Neural crest cell (in vitro differentiated cells): ENCODE data around the gene SNX30. TPM values are rescaled to one million over a fixed set of nuclear protein-coding genes. Genes with fewer than 3 reads are reported as not detected.

Source experiments
- DNase-seq: peaks from one replicate; pipeline ENCODE4 v3.0.0; 2021; ENCODE audit warnings: low read depth, mixed read lengths, low spot score
- H3K27ac Mint-ChIP-seq: one replicate; pipeline ENCODE4 v1.8.0; 2021; ENCODE audit warnings: mild to moderate bottlenecking, mixed read lengths; ENCODE audit not compliant: unreplicated experiment
- H3K27me3 Mint-ChIP-seq: 2 replicates; pipeline ENCODE4 v1.8.0; 2021; ENCODE audit warnings: low read depth, mild to moderate bottlenecking, mixed read lengths
- H3K36me3 Mint-ChIP-seq: 2 replicates; pipeline ENCODE4 v1.8.0; 2021; ENCODE audit warnings: low read depth, mild to moderate bottlenecking, mixed read lengths
- H3K4me1 Mint-ChIP-seq: 2 replicates; pipeline ENCODE4 v1.8.0; 2021; ENCODE audit warnings: mixed read lengths
- H3K4me3 Mint-ChIP-seq: one replicate; pipeline ENCODE4 v1.8.0; 2021; ENCODE audit warnings: mild to moderate bottlenecking, mixed read lengths
- H3K9me3 Mint-ChIP-seq: 2 replicates; pipeline ENCODE4 v1.8.0; 2021; ENCODE audit warnings: mixed read lengths
- CTCF ChIP-seq: fragments of 200-600 bp; sonication (generic); conservative IDR thresholded peaks from 2 replicates; pipeline ENCODE4 v1.5.0; 2021; ENCODE audit warnings: antibody characterized with exemption, mild to moderate bottlenecking
- total RNA-seq: library from RNA; stranded (reverse); gene quantifications from 2 replicates; pipeline ENCODE4 v1.2.1, GENCODE V29; 2021

The SNX30 gene
- total RNA-seq, 1 donor from 2014 or later, result 14.5 TPM

- peaks cover 4% of the 10 kb centered on the region for H3K4me1 Mint-ChIP-seq
- DNase-seq, result no peak
- H3K9me3 Mint-ChIP-seq, result no peaks in the 10 kb centered on the region
- H3K4me3 Mint-ChIP-seq, result no peak overlapping the region
- no peak for TF ChIP-seq CTCF
- peaks cover 14% of the 10 kb centered on the region for H3K36me3 Mint-ChIP-seq
- H3K27me3 Mint-ChIP-seq, result no peaks in the 10 kb centered on the region
- H3K27ac Mint-ChIP-seq, result no peak overlapping the region
Measured at GRCh38 chr9:112873773-112874405, 123.3 kb downstream of the SNX30 start.

- no peak for DNase-seq
- no peak for TF ChIP-seq CTCF
- no peaks in the 10 kb centered on the region for H3K4me1 Mint-ChIP-seq
- H3K27me3 Mint-ChIP-seq, result no peaks in the 10 kb centered on the region
- no peak overlapping the region for H3K27ac Mint-ChIP-seq
- H3K36me3 Mint-ChIP-seq, result peaks cover 13% of the 10 kb centered on the region
- no peak overlapping the region for H3K4me3 Mint-ChIP-seq
- H3K9me3 Mint-ChIP-seq, result peaks cover 3% of the 10 kb centered on the region
Measured at GRCh38 chr9:112878752-112879151, 128.2 kb downstream of the SNX30 start.

DNA sequence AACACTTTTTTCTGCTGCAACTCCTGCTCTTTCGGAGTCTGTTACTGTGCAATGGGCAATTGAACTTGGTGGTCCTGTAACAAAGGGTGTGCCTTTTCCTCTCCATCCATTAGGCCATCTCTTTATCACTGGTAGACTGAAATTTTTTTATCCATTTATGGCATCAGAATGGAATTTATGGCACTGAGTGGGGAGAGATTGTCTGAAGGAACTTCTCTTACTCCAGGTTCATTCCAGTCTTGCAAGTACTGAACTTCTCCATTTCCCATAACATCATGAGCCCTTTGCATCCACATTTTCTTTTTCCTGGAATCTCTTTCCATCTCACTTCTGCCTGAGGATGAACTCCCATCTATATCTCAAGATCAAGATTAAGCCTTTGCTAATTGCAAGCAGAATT, 130.1 kb downstream of the SNX30 start:
- Mint-ChIP-seq H3K27ac (no peak overlapping the region), H3K4me1 (no peaks in the 10 kb centered on the region), H3K36me3 (peaks cover 13% of the 10 kb centered on the region), H3K4me3 (no peak overlapping the region), H3K27me3 (no peaks in the 10 kb centered on the region), H3K9me3 (peaks cover 3% of the 10 kb centered on the region)
- no peak for TF ChIP-seq CTCF
- DNase-seq, result no peak

DNA sequence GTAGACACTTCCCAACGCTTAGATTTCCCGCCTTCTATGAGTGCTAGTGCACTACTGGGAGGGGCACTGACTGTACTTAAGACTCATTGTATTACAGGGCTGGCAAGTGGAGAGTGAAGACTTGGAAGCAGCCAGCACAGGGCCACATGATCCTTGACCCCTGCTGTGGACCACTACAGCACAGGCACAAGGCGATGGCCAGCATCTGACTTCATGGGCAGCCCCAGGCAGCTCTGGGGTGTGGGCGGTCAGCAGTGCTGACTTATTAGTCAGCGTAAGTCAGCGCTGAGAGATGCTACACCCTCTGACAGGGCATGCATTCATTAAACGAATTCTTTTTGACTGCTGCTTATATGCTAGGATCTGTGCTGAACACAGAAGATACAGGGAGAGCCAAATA, 130.8 kb downstream of the SNX30 start:
- Mint-ChIP-seq H3K27me3 (no peaks in the 10 kb centered on the region), H3K9me3 (peaks cover 3% of the 10 kb centered on the region), H3K36me3 (peaks cover 11% of the 10 kb centered on the region), H3K27ac (no peak overlapping the region), H3K4me1 (no peaks in the 10 kb centered on the region), H3K4me3 (no peak overlapping the region)
- TF ChIP-seq CTCF, result no peak
- no peak for DNase-seq

- no peak for DNase-seq
- no peaks in the 10 kb centered on the region for H3K4me1 Mint-ChIP-seq
- H3K9me3 Mint-ChIP-seq, result peaks cover 3% of the 10 kb centered on the region
- H3K4me3 Mint-ChIP-seq, result no peak overlapping the region
- H3K27me3 Mint-ChIP-seq, result peaks cover 2% of the 10 kb centered on the region
- no peak overlapping the region for H3K27ac Mint-ChIP-seq
- TF ChIP-seq CTCF, result no peak
- peaks cover 3% of the 10 kb centered on the region for H3K36me3 Mint-ChIP-seq
Measured at GRCh38 chr9:112884101-112884500, 133.5 kb downstream of the SNX30 start.
